Ectodermal cell (in vitro differentiated cells): ENCODE results near the gene SF1.

Experiments
- H3K27ac ChIP-seq: 2 replicates; pipeline ENCODE4 v1.7.0; 2013; ENCODE audit warnings: mild to moderate bottlenecking, low read depth, low read length; ENCODE audit not compliant: insufficient read depth, poor library complexity, severe bottlenecking
- H3K27me3 ChIP-seq: 2 replicates; pipeline ENCODE4 v1.7.0; 2013; ENCODE audit warnings: mild to moderate bottlenecking, low read length; ENCODE audit not compliant: insufficient read depth, control insufficient read depth, poor library complexity, severe bottlenecking
- H3K36me3 ChIP-seq: one replicate; pipeline ENCODE4 v1.7.0; 2013; ENCODE audit warnings: low read length; ENCODE audit not compliant: control insufficient read depth, insufficient read depth
- H3K4me1 ChIP-seq: one replicate; pipeline ENCODE4 v1.7.0; 2013; ENCODE audit warnings: low read length; ENCODE audit not compliant: control insufficient read depth, insufficient read depth
- H3K4me3 ChIP-seq: 2 replicates; pipeline ENCODE4 v1.7.0; 2013; ENCODE audit warnings: low read depth, low read length, control low read depth; ENCODE audit not compliant: insufficient read depth
- H3K9me3 ChIP-seq: 2 replicates; pipeline ENCODE4 v1.7.0; 2013; ENCODE audit warnings: mild to moderate bottlenecking, low read length, moderate library complexity; ENCODE audit not compliant: control insufficient read depth
- WGBS, 2 experiments: methylation state at CpG; one replicate each; pipeline ENCODE4 v1.1.7; 2013; ENCODE audit warnings: missing lambda C conversion rate in 2 of 2; 5-methylcytosine and 5-hydroxymethylcytosine counted together

SF1 gene

GRCh38 chr11:64744544-64745188, 33.7 kb downstream of the SF1 start:
- no peaks in the 10 kb centered on the region for H3K36me3 ChIP-seq
- no peaks in the 10 kb centered on the region for H3K9me3 ChIP-seq
- 0% methylated on average over 87 to 89 of the region's 89 CpGs for WGBS, 2 experiments
- peak overlapping the region; percentile 36 for H3K4me3 ChIP-seq
- H3K4me1 ChIP-seq, result peaks cover 24% of the 10 kb centered on the region
- H3K27ac ChIP-seq, result no peak overlapping the region
- H3K27me3 ChIP-seq, result peaks cover 62% of the 10 kb centered on the region

DNA sequence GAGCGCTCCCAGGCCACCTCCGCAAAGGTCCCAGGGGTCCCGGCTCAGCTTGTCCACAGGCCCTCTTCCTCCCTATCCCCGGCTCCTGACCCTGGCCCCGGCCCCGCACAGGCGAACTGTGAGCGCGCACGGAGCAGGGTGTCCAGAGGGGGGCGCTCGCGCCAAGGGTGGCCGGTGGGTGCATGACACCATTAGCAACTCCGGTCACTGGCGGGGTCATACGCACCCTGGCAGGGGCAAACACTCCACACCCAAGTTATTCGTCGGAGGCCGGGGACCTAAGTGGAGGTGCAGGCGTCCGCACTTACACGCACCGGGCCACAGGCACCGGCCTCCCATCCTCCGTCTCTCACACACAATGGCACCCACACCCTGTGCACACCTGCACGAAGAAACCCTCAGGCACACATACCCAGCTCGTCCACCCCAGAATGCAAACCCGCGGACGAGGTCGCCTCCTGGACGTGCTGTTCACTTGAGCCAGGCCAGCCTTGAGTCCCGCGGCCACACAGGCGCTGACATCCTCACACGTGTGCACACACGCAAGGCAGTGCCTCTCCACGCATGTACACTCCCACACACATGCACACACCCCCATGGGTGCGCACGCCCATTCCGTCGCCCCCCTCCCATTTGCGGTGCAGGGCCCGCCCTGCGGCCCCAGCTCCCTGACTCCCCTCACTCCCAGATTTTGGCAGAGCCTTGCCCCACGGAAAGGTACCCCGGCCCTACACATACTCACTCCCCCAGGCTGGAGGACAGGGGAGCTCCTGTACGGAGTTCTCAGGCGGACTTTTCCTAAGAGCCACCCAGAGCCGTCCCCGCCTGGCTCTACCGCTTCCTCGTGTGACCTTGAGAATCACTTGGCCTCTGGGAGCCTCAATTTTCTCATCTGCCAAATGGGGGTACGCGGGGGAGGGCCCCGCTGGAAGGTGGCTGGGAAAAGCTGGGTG, 34.5 kb downstream of the SF1 start, which contains the start of gene RASGRP2:
Gene RASGRP2, minus strand, starts transcription at position 552 of the 953 bp plus-strand sequence. CDS start 1,276 bp downstream, outside the sequence.
- 6% methylated on average over 57 of the region's 57 CpGs for WGBS, 2 experiments

GRCh38 chr11:64742889-64743590, 35.3 kb downstream of the SF1 start:
- WGBS, 2 experiments, result 1% methylated on average over 58 of the region's 58 CpGs
- Histone ChIP-seq H3K4me1 (peaks cover 24% of the 10 kb centered on the region), H3K27me3 (peaks cover 62% of the 10 kb centered on the region), H3K36me3 (no peaks in the 10 kb centered on the region), H3K9me3 (no peaks in the 10 kb centered on the region), H3K4me3 (peak overlapping the region; percentile 23), H3K27ac (no peak overlapping the region)

More for the DNA sequence above, 34.5 kb downstream of the SF1 start, which contains the start of gene RASGRP2:
- no peak within 1 kb of the TSS for H3K27ac ChIP-seq
- peak within 1 kb of the TSS; percentile 36 for H3K4me3 ChIP-seq
- no peaks in the 10 kb centered on the region for H3K9me3 ChIP-seq
- peaks cover 62% of the 10 kb centered on the region for H3K27me3 ChIP-seq
- H3K4me1 ChIP-seq, result peaks cover 24% of the 10 kb centered on the region
- H3K36me3 ChIP-seq, result no peaks in the 10 kb centered on the region

GRCh38 chr11:64742087-64742888, 36.1 kb downstream of the SF1 start:
- Histone ChIP-seq H3K4me1 (peaks cover 24% of the 10 kb centered on the region), H3K36me3 (no peaks in the 10 kb centered on the region), H3K9me3 (no peaks in the 10 kb centered on the region), H3K27me3 (peaks cover 62% of the 10 kb centered on the region), H3K27ac (no peak overlapping the region), H3K4me3 (peak overlapping the region; percentile 23)
- 7 to 8% methylated on average over 54 of the region's 54 CpGs for WGBS, 2 experiments

DNA sequence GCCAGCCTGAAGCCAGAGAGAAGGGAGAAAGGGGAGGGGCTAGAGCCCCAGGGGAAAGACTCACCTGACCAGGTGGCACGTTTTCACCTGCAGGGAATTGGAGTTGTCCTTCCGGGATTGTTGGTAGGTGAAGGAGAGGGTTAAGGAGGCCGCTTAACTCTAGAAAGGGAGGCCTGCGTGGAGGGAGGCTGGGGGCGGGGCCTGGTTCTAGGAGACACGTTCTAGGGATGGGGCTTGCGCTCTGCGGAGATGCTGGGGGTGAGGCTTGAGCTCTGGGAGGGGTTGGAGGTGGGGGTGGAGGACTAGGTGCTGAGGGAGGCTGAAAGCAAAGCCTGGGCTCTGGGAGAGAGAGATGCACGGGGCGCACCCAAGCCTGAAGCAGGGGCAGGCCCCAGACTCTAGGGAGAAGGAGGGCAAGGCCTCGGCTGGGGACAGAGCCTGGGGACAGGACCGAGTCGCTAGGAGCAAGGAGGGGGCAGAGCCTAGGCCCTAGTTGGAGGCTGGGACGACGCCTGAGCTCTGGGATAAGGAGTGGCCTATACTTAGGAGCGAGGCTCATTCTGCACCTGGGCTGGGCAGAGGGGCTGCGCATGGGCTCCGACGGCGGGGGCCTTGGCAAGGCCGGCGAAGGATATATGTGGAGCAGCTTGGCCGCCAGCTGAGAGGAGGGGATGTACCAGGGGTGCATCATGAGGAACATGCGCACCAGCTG, 36.8 kb downstream of the SF1 start:
- H3K27me3 ChIP-seq, result peaks cover 62% of the 10 kb centered on the region
- H3K9me3 ChIP-seq, result no peaks in the 10 kb centered on the region
- WGBS, 2 experiments, result 42 to 44% methylated on average over 24 of the region's 24 CpGs
- H3K36me3 ChIP-seq, result no peaks in the 10 kb centered on the region
- no peak overlapping the region for H3K27ac ChIP-seq
- peaks cover 24% of the 10 kb centered on the region for H3K4me1 ChIP-seq
- H3K4me3 ChIP-seq, result no peak overlapping the region

- H3K27me3 ChIP-seq, result peaks cover 50% of the 10 kb centered on the region
- no peak overlapping the region for H3K27ac ChIP-seq
- peaks cover 17% of the 10 kb centered on the region for H3K4me1 ChIP-seq
- no peak overlapping the region for H3K4me3 ChIP-seq
- H3K9me3 ChIP-seq, result no peaks in the 10 kb centered on the region
- WGBS, 2 experiments, result 92 to 95% methylated on average over 12 of the region's 12 CpGs
- H3K36me3 ChIP-seq, result no peaks in the 10 kb centered on the region
These were observed 38.5 kb downstream of the SF1 start for GRCh38 chr11:64739871-64740270.

- H3K4me1 ChIP-seq, result peaks cover 6% of the 10 kb centered on the region
- no peak overlapping the region for H3K4me3 ChIP-seq
- peaks cover 19% of the 10 kb centered on the region for H3K27me3 ChIP-seq
- no peak overlapping the region for H3K27ac ChIP-seq
- no peaks in the 10 kb centered on the region for H3K36me3 ChIP-seq
- no peaks in the 10 kb centered on the region for H3K9me3 ChIP-seq
- 92 to 94% methylated on average over 12 to 15 of the region's 15 CpGs for WGBS, 2 experiments
These were observed 41.7 kb downstream of the SF1 start for GRCh38 chr11:64736654-64737053.

DNA sequence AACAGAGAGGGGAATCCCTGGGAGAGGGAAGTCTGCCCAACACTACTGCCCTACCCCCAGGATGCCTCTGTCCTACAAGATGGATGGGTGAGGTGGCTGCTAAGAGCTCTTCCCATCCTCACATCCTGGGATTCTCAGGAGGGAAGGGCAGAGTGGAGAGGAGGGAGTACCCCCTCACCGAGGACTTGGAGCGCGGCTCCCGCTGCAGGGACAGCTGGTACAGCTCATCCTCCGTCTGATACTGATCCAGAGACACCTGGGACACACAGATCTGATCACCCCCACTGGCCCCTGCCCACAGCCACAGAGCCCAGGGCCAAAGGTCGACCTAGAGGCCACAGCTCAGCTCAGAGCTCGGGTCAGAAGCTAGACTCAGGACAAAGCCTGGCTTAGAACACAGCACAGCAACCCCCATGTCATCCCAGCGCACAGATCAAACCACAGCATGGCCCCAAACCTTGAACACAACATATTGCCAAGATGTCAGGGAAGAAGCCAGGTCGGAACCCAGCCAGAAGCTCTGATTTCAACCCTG, 42.5 kb downstream of the SF1 start:
- peaks cover 10% of the 10 kb centered on the region for H3K27me3 ChIP-seq
- H3K4me1 ChIP-seq, result no peaks in the 10 kb centered on the region
- 88 to 92% methylated on average over 9 of the region's 9 CpGs for whole genome bisulfite sequencing, 2 experiments
- H3K9me3 ChIP-seq, result no peaks in the 10 kb centered on the region
- H3K4me3 ChIP-seq, result no peak overlapping the region
- H3K36me3 ChIP-seq, result no peaks in the 10 kb centered on the region
- H3K27ac ChIP-seq, result no peak overlapping the region
